ENCODE results near the gene TBC1D4.

DNA sequence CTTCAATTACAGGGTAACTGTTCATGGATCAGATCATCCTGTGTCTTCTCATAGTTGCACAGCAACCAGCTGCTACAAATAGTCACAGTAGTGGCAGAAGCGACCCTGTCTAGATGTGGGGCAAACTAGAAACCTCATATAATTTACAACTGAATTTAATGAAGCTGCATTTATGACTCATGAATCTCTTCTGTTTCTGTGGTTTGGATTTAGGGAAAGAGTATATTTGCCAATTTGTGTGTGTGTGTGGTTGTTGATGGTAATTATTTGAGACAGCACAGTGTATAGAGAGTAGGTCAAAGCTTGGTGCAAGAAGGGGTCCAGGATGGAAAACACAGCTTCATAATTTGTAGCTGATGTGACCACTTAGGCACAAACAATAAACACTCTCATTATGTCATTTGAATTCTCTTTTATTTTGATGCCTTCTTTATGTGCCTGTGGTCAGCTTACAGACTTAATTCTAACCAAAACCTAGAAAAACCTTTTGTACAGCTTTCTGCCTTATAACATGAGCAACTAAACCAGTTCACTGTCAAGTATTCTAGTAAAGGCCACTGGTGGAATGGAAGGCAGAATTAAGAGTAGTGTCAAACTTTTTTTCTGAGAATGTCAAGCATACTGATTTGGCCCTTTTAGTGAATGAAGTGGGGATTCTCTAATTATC lies 218.1 kb downstream of the TBC1D4 start:
- TF ChIP-seq, protein P1, sequence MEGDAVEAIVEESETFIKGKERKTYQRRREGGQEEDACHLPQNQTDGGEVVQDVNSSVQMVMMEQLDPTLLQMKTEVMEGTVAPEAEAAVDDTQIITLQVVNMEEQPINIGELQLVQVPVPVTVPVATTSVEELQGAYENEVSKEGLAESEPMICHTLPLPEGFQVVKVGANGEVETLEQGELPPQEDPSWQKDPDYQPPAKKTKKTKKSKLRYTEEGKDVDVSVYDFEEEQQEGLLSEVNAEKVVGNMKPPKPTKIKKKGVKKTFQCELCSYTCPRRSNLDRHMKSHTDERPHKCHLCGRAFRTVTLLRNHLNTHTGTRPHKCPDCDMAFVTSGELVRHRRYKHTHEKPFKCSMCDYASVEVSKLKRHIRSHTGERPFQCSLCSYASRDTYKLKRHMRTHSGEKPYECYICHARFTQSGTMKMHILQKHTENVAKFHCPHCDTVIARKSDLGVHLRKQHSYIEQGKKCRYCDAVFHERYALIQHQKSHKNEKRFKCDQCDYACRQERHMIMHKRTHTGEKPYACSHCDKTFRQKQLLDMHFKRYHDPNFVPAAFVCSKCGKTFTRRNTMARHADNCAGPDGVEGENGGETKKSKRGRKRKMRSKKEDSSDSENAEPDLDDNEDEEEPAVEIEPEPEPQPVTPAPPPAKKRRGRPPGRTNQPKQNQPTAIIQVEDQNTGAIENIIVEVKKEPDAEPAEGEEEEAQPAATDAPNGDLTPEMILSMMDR (IDR thresholded peaks at IDR 0.05) = no peak
- no peak for TF ChIP-seq POLR2A (IDR thresholded peaks at IDR 0.05)

All from right lobe of liver (tissue), 4 donors.